Endothelial cell (in vitro differentiated cells): ENCODE results near the gene MTCP1. TPM values are rescaled to one million over a fixed set of nuclear protein-coding genes. Genes with fewer than 3 reads are reported as not detected.

Experiments used
- DNase-seq: peaks from one replicate; pipeline ENCODE4 v3.0.0; 2021; ENCODE audit warnings: low spot score
- H3K27ac Mint-ChIP-seq: one replicate; pipeline ENCODE4 v1.8.0; 2021; ENCODE audit warnings: mixed read lengths, inconsistent platforms; ENCODE audit not compliant: unreplicated experiment
- H3K27me3 Mint-ChIP-seq: one replicate; pipeline ENCODE4 v1.8.0; 2021; ENCODE audit warnings: mild to moderate bottlenecking, moderate library complexity, mixed read lengths, inconsistent platforms; ENCODE audit not compliant: unreplicated experiment
- H3K36me3 Mint-ChIP-seq: one replicate; pipeline ENCODE4 v1.8.0; 2021; ENCODE audit warnings: mild to moderate bottlenecking, low read depth, mixed read lengths, inconsistent platforms; ENCODE audit not compliant: unreplicated experiment
- H3K4me1 Mint-ChIP-seq: one replicate; pipeline ENCODE4 v1.8.0; 2021; ENCODE audit warnings: mild to moderate bottlenecking, mixed read lengths, inconsistent platforms; ENCODE audit not compliant: unreplicated experiment
- H3K4me3 Mint-ChIP-seq: one replicate; pipeline ENCODE4 v1.8.0; 2021; ENCODE audit warnings: mild to moderate bottlenecking, mixed read lengths, inconsistent platforms; ENCODE audit not compliant: unreplicated experiment
- H3K9me3 Mint-ChIP-seq: one replicate; pipeline ENCODE4 v1.8.0; 2021; ENCODE audit warnings: mixed read lengths, inconsistent platforms; ENCODE audit not compliant: unreplicated experiment
- total RNA-seq: library from RNA; stranded (reverse); fragmentation: NEBNext Ultra II Directional; extraction: Animal tissue kit (Norgen Biotek cat#: 25700); gene quantifications from one replicate; pipeline ENCODE4 v1.2.1, GENCODE V29; 2021; ENCODE audit not compliant: unreplicated experiment
- TF ChIP-seq, protein P1 (sequence below): fragments of 200-600 bp; sonication (generic); IDR thresholded peaks from one replicate; pipeline ENCODE4 v1.5.0; 2021; ENCODE audit warnings: antibody characterized with exemption; ENCODE audit not compliant: unreplicated experiment

Gene MTCP1
- total RNA-seq, 1 donor from 2014 or later = 15.2 TPM

DNA sequence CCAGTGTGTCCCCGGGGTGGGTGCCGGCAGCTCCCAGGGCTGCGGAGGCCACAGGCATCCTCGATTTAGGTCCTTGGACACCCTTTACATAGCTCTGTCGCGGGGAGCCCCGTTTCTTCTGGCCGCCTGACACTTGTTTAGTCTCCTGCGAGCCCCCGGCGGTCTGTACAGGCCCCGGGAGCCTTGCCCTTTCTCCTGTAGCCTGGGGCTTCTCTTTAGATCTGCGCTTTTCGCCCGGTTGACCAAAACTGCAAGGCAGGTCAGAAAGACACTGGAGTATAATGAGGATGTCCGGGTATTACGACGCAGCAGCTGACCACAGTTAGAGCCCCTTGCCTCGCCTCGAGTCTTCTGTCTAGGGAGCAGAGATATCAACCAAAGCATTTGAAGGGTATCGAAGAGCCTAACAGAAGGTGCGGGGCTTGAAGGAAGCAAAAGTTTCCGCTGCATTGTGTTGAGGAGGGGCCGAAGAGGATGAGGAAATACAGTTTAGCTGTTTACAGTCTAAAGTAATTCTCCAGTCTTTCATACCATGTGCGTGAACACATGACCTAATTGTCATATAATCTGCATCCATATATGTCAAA lies 851 bp upstream of the MTCP1 start:
- peak overlapping the region; percentile 88 for H3K27ac Mint-ChIP-seq
- DNase-seq = peak; percentile 14
- peaks cover 23% of the 10 kb centered on the region for H3K36me3 Mint-ChIP-seq
- no peaks in the 10 kb centered on the region for H3K9me3 Mint-ChIP-seq
- peaks cover 29% of the 10 kb centered on the region for H3K4me1 Mint-ChIP-seq
- H3K4me3 Mint-ChIP-seq = peak overlapping the region; percentile 93
- peaks cover 2% of the 10 kb centered on the region for H3K27me3 Mint-ChIP-seq
- TF ChIP-seq, protein P1, sequence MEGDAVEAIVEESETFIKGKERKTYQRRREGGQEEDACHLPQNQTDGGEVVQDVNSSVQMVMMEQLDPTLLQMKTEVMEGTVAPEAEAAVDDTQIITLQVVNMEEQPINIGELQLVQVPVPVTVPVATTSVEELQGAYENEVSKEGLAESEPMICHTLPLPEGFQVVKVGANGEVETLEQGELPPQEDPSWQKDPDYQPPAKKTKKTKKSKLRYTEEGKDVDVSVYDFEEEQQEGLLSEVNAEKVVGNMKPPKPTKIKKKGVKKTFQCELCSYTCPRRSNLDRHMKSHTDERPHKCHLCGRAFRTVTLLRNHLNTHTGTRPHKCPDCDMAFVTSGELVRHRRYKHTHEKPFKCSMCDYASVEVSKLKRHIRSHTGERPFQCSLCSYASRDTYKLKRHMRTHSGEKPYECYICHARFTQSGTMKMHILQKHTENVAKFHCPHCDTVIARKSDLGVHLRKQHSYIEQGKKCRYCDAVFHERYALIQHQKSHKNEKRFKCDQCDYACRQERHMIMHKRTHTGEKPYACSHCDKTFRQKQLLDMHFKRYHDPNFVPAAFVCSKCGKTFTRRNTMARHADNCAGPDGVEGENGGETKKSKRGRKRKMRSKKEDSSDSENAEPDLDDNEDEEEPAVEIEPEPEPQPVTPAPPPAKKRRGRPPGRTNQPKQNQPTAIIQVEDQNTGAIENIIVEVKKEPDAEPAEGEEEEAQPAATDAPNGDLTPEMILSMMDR = no peak

DNA sequence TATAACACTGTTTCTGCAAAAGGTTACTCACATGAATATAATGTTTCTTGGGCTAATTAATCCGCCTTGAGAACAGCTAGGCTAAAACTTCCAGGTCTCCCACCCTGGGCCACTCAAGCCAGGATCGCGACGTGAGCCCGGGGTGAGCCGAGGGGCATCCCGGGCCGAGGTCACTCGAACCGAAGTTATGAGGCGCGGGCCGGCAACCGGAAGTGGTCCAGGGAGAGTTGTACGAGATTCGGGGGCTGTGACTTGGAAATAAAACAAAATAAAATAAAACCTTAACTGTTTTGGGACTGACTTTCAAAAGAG lies 317 bp downstream of the MTCP1 start:
- H3K27ac Mint-ChIP-seq = no peak overlapping the region
- peak overlapping the region; percentile 89 for H3K4me3 Mint-ChIP-seq
- H3K27me3 Mint-ChIP-seq = peaks cover 2% of the 10 kb centered on the region
- TF ChIP-seq, protein P1 = no peak
- peaks cover 29% of the 10 kb centered on the region for H3K4me1 Mint-ChIP-seq
- H3K36me3 Mint-ChIP-seq = peaks cover 23% of the 10 kb centered on the region
- H3K9me3 Mint-ChIP-seq = no peaks in the 10 kb centered on the region
- DNase-seq = peak; percentile 5

DNA sequence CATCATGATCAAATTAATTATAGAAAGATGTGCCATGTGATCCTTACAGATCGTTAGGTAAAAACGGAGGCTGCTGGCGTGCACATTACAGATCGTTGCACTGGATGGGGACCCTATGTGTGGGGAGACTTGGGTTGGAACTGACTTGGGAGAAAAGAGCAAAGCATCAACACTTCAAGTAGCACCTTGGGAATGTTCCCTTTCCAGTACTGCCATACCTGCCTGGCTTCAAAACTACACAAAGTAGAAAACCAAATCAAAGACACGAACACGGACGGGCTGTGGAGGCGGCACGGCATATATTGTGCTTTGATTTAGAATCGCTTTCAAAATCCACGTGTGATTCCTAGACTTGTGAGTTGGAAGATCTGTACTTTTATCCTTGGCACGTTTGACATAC lies 898 bp downstream of the MTCP1 start:
- TF ChIP-seq, protein P1 = no peak
- Mint-ChIP-seq H3K4me3 (peak overlapping the region; percentile 89), H3K9me3 (no peaks in the 10 kb centered on the region), H3K4me1 (peaks cover 25% of the 10 kb centered on the region), H3K27ac (peak overlapping the region; percentile 55), H3K27me3 (peaks cover 2% of the 10 kb centered on the region), H3K36me3 (peaks cover 23% of the 10 kb centered on the region)
- no peak for DNase-seq

DNA sequence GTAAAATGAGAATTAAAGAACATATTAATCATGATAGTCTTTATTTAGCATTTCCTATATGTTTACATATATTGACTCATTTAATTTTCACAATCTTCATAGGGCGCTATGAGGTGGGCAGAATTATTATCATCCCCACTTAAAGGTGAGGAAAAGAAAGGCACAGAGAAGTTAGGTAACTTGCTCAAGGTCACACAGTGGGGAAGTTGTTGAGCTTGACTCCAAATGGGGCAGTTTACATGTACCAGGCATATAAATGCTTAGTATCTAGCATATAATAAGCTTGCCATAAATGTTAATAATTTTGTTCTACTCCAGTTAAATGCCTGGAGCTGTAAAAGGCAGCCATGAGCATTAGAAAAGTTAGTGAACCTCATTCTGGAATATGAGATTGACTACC lies 1.5 kb downstream of the MTCP1 start:
- no peak for DNase-seq
- H3K27ac Mint-ChIP-seq = no peak overlapping the region
- H3K9me3 Mint-ChIP-seq = no peaks in the 10 kb centered on the region
- TF ChIP-seq, protein P1 = no peak
- no peak overlapping the region for H3K4me3 Mint-ChIP-seq
- peaks cover 24% of the 10 kb centered on the region for H3K4me1 Mint-ChIP-seq
- H3K36me3 Mint-ChIP-seq = peaks cover 23% of the 10 kb centered on the region
- H3K27me3 Mint-ChIP-seq = peaks cover 2% of the 10 kb centered on the region

DNA sequence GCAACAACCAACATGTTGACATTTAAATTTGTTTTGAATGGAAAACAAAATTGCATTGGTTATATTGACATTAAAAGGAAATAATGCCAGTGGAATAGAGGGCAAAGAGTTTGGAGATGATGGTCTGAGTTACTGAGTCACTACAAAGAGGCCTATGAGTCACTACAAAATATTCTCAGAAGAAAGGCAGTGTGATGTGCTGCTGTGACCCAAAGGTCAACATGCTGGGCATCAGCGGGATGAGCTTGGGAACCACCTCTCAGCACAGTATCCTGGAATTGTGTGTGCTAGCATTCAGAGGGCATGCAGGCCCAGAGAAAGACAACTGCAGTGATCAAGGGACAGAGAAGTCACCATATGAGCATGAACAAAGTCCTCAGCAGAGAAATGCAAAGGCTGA lies 2.8 kb downstream of the MTCP1 start:
- Mint-ChIP-seq H3K4me1 (peaks cover 14% of the 10 kb centered on the region), H3K27me3 (peaks cover 2% of the 10 kb centered on the region), H3K36me3 (peaks cover 10% of the 10 kb centered on the region), H3K4me3 (no peak overlapping the region), H3K9me3 (no peaks in the 10 kb centered on the region), H3K27ac (no peak overlapping the region)
- TF ChIP-seq, protein P1 = no peak
- no peak for DNase-seq
